IPS-11a (cell line): ENCODE results near the gene ANK2.

Experiments used
- H3K4me3 ChIP-seq: one replicate; pipeline ENCODE4 v1.5.1; 2013; ENCODE audit warnings: low read depth, low read length, control low read depth

The ANK2 gene

DNA sequence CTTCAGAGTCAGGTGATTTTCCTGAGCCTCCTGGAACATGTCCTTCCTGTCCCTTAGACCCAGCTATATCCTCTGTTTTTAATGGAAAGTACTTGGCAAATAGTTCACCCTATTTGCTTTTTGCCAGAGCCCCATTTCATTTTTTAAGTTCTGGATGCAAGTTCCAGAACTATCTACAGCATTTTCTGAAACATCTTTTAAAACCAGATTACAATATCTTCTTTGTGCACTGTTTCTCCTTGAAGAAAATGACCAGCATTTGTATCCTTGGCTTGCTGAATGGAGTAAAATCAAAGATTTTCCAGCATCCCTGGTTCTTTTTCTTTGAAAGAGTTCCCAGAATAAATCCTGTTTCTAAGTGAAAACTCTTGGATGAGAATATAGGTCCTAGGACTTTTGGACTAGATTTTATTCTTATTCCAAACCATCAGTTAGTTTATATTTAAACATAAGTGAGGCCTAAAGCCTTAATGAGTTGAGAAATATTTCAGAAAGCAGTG, 224.3 kb downstream of the ANK2 start:
- H3K4me3 ChIP-seq: no peak overlapping the region

DNA sequence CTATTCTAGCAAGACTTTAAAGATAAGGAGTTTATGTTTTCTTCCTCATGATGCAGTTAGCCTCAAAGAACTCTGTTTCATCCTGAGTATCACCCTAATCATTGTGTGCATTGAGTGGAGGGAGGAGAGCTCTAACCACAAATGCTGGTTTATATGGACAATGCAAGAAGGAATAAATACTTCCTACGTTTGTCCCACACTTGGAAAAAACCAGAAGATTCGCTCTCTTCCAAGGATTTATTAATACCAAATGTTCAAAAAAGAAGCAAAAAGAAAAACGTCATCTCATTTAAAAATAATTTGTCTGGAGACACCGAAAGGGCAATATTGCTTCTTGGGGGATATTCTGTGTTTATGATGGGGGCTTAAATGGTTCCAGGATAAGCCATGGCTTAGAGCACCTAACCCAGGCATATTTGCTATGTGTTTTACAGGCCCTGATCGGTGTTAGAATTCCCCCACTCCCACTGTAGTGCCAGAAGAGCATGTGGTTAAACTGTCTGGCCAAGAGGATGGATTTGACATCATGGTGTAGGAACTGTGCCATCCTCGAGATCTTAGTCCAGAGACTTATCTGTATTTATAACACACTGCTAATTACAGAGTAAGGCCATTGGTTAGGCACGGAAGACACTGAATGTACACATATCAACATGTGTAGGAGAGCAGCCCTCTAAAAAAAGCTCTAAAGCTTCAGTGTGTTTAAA, 227.2 kb downstream of the ANK2 start:
- no peak overlapping the region for H3K4me3 ChIP-seq

DNA sequence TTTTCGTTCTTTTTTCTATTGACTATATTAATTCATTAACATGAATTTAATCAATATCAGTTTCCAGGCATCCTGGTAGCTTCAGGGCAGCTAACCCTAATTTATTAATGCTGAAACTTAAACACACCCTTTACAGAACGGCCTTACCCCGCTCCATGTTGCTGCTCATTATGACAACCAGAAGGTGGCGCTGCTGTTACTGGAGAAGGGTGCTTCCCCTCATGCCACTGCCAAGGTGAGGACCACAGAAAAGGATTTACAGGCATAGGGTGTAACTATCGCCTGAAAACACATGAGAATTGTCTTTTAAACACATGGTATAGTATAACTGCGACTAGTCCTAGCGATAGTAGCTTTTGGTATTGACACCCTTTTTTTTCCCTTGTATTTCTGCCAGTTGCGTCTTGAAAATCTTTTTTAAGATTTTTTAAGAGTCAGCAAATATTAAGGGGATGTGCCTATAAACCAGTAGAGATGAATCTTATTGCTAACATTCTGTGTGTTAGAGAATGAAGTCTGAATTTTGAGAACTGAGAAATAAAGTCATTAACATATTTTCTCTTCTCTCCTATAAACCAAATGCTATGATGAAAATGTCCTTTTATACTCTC, 229.0 kb downstream of the ANK2 start:
- no peak overlapping the region for H3K4me3 ChIP-seq

DNA sequence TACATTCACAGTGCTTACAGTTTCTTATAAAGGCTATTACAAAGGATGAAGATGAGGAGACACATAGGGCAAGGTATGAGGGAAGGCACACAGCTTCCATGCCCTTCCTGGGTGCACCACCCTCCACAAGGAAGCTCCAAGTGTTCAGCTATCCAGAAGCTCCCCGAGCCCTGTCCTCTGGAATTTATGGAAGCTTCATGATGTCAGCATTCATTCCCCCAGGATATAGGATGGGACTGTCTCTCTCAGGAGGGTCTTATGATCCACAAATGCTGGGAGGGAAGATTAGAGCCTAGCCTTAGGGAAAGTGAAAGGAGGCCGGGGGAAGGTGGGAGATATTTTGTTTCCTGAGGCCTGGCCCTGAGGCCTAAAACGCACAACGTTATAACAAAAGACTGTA, 236.0 kb downstream of the ANK2 start:
- no peak overlapping the region for H3K4me3 ChIP-seq

DNA sequence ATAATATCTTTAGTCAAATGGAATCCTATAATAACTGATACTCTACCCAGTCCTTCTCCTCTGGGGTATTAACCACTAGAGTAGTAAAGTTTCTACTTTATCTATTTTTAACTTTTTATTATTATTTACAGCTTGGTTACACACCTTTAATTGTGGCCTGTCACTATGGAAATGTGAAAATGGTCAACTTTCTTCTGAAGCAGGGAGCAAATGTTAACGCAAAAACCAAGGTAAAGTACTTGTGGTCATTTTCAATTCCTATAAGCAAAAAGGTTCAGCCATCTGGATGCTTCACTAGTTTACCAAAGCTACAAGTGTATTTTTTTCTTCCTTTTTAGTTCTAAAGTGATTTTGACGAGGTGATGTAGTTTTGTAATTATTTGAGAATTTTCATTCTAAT, 238.8 kb downstream of the ANK2 start:
- no peak overlapping the region for H3K4me3 ChIP-seq

DNA sequence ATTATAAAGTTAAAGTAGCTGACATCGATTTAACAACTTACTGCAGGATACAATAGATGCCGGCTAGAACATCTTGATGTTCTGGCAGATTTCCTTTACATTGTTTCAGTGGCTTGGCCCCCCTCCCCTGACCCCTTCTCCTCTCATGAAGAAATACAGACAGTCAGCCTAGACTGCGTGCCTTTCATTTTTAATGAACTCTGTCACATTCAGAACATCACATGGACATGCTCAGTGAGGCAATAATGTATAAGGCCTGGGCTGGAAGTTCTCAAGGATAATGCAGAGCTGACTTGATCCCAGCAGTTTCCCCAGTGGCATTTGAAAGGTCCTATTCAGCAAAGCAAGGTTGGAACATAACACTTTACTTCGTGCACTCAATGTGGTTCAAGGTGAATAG, 239.2 kb downstream of the ANK2 start:
- no peak overlapping the region for H3K4me3 ChIP-seq

DNA sequence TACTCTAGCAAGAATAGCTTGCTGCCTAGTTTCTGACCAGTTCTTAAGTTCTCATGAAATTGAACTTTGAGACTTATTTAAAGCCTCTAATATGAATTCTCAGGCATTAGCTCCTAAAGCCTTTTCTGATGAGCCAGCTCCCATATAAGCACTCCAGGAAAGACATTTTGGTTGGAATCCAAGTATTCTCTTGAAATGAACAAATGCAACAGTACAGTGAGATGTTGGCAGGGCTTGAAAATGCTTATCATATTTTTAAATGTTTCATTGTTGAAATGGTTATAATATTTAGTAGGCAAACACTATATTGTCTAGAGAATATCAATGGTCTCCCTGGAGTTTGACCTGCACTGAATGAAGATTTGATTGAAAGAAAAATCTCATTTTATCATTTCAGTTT, 240.3 kb downstream of the ANK2 start:
- no peak overlapping the region for H3K4me3 ChIP-seq

DNA sequence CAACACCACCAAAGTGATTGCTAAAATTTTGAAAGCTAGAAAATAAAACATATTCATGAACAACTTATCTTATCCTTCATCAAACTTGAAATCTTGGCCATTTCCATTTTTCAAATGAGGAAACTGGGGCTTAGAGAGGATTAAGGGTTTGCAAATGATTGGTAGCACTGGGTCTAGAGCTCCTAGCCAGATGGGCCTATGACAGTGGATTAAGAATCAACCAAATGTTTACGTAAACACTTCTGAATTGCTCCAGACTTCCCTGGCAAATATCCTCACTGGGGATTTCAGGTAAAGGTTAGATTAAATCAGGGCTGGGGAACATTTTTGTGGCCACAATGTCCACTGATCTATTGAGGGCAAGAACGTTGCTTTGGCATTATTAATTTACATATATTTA, 241.2 kb downstream of the ANK2 start:
- no peak overlapping the region for H3K4me3 ChIP-seq

DNA sequence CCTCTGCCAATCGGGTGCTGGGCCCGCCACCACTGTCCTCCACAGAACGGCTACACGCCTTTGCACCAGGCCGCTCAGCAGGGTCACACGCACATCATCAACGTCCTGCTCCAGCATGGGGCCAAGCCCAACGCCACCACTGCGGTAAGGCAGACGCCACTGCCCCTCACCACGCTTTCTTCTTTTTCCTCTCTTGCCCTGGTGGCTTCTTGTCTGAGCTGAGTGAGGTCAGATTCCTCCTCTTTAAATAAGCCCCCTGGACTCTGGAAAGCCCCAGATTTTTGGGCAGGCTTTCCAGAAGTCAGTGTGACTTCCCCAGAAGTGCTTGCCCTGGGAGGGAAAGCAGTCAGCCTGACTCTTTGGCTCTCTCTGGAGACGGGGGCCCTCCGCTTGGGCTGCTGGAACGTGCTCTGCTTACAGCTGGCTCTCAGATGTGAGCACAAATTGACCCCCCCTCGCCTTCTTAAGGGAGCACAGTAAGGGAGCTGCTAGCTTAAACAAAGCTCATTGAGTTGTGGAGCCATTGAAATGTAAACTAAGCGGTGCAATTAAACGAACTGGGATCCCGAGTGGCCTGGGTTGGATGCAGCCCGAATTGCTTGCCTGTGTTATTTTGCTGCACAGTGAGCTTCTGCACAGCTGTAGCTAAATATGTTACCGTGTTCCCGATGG, 243.1 kb downstream of the ANK2 start:
- H3K4me3 ChIP-seq: no peak overlapping the region

DNA sequence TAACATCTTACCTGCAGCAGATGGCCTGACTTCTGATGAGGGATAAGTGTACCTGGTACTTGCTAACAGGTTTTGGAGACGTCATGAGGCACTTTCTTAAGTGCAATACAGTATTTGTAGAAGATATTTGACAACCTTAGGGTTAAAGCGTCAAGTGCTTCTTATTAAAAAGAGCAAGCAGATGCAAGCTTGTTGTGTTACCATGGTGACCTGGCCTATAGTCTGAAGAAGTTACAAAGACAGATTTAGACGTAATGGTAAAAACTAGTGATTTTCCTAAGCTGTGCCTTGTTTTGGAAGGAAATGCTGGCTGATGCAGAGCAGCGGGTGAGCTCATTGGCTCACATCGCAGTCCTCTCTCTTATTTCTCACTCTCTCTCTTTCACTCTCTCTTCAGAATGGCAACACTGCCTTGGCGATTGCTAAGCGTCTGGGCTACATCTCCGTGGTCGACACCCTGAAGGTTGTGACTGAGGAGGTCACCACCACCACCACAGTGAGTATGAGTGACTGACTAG, 243.6 kb downstream of the ANK2 start:
- no peak overlapping the region for H3K4me3 ChIP-seq

DNA sequence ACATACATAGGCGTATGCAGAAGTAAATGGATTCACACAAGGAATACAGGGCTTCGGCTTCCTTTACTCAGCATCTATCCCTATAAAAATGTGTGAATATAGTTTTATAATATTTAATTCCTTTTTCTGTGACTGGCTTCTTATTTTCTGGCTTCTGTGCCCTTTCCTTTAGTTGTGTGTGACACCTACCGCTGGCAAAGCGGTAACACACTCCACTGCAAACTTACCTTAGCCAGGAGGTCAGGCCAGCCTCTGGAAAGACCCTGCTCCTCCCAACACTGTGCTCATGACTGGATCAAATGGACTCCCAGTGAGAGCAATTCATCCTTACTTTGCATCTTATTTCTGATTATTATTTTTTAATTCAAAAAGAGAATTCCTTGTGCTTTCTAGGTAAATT, 244.2 kb downstream of the ANK2 start:
- no peak overlapping the region for H3K4me3 ChIP-seq

DNA sequence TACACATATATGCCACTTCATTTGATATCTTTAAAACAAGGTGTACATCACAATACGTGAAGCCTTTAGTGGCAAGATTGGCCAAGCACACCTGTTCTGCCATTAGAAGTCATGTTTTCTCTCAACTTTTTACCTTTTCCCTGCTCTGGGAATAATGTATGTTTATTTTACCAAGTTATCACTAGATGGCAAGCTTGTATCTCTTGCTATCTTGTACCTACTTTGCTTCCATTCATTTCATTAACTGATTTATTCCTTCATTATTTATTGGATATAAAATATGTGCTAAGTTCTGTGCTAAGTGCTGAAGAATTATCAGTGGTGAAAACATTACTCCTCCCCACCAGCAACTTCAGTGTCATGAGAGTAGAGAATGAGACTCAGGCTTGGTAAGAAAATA, 245.5 kb downstream of the ANK2 start:
- H3K4me3 ChIP-seq: no peak overlapping the region

DNA sequence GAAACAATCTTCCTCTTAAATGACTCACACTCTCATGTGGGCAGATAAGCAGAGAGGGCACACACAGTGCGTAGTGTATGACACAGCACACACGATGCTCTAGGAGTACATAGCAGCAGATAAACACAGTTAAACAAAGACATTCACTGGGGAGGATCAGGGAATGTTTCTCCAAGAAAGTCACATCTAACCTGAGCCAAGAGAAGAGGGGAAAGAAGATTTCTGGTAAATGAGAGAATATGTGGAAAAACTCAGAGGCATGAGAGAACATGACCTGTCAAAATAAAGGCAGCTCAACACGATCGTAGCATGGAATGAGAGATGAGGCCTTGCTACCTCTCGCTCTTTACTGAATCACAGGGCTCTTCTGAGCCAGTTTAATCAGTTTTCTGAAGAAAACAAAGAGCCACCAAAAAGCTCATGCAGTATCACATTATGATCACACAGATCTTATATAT, 251.0 kb downstream of the ANK2 start:
- H3K4me3 ChIP-seq: no peak overlapping the region

DNA sequence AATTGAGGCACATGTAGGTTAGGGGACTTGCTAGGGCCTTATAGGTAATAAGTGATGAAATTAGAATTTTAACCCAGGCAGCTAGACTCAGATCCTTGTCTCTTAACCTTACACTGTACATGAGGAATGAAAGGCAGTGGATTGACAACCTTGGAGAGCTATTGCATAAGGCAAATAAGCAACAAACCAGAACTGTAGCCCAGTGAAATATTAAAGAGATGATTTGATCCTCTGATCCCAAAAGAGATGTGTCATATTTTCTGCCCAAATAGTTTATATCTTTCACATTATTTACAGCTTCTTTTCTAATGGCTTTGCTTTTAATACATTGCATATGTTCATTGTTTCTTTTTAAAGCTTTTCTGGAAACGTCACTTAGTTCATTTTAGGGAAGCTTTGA, 252.6 kb downstream of the ANK2 start:
- no peak overlapping the region for H3K4me3 ChIP-seq

DNA sequence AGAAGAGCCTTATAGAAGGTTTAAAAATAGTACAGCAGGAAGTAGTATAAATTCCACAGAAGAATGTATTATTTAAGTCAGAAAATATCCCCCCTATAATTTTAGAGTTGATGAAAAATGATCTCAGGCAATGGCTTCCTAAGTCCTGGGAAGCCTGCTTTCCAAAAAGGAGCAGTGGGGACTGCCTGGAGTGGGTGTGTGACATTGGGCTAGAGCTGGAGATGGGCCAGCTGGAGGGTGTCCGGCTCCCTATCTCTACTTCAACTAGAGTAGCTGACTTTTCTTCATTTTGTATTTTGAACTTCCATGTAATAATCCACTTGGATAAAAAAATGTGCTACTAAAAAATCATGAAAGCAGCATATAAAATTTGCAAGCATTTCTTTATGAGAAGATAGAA, 253.9 kb downstream of the ANK2 start:
- H3K4me3 ChIP-seq: no peak overlapping the region

DNA sequence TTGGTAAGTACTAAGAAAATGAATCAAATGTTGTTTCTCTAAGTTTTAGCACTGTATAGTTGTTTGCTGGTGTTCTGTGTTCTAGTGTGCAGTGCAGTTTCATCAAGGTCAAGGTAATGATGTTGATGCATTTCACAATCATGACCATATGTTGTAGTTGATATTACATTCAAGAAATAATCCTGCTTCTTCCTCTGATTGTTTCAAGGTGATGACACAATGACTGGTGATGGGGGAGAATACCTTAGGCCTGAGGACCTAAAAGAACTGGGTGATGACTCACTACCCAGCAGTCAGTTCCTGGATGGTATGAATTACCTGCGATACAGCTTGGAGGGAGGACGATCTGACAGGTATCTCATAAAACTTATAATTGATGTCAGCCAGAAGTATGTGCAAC, 261.6 kb downstream of the ANK2 start:
- no peak overlapping the region for H3K4me3 ChIP-seq

DNA sequence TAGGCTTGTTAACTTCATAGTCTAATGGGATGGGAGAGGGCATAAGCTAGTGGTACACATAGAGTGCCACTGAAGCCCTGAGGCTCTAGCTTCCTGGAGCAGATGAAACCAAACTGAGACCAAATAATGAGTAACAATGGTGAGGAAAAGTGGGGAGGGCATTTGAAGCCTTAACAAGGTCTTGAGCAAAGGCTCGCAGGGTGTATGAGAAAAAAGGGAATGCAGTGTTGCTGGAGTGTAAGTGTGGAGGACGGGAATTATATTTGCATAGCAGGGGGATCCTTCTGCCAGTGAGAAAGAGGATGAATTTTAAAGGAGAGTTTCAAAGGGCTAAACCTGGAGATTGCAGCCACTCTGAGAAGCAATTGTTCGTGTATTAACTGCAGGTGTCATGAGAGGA, 263.1 kb downstream of the ANK2 start:
- H3K4me3 ChIP-seq: no peak overlapping the region

DNA sequence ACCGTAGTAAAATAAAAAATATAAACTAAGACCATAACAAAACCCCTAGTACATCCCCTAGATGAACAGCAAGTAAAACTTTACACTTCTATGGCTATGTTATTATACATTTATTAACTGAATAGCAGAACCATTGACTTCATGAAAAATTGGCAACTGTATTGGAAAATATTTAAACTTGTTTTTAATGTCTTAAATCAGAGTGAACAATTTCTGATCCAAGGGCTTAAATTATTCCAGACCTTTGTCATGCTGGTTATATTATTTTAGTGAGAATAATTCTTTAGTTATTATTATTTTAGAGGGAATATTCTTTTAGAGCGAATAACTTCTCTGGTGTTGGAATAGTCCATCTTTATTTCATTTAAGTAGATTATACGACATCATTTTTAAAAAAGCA, 265.0 kb downstream of the ANK2 start:
- no peak overlapping the region for H3K4me3 ChIP-seq

DNA sequence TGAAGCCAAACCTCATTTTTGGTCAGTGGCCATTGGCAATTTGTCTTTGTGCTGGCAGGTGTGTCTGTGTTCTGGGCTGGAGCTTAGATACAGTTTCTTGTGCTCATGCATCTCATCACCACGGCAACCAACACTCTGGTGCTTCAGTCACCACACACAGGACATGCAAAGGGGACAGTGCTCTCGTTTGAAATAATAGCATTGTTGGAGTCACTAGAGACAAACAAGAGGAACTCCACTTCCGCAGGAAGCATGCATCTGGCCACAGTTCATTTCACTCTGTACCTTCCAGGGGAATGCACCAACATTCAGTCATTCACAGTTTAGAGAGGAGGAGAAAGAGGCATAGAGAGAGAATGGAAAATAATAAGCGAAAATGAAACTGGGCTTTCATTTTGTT, 267.4 kb downstream of the ANK2 start:
- H3K4me3 ChIP-seq: no peak overlapping the region

DNA sequence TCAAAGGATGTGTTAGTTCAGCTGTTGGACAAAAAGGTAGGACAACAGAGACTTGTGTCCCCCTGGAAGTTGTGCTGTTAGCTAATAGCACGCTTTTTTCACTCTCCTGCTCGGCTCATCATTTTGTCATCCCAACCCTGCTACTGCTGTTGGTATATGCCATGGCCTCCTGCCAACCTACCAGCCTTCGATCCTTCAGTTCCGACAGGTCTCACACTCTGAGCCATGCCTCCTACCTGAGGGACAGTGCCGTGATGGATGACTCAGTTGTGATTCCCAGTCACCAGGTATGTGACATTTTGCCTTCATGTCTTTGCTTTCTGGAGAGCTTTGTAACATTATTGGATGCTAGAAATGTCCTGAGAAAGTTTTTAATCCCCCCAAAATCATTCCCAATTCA, 268.1 kb downstream of the ANK2 start:
- H3K4me3 ChIP-seq: no peak overlapping the region

DNA sequence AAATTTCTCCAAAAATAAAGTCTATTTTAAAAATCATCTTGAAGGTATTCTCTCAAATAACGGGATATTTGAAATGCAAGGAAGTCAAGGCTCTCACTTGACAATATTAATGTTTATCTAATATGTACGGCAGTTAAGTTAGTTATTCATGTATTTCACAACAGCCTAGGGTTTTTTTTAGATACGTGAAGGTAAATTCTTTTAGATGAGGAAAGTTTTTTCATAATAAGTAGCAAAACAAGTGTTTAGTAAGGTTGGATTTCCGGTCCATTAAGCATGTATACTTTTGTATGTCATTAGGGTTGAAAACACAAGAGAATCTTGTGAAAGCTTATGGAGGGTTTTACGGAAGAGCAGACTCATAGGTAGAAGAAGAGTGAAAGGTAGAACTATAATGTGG, 273.3 kb downstream of the ANK2 start:
- H3K4me3 ChIP-seq: no peak overlapping the region
